Progenitor cell of endocrine pancreas (in vitro differentiated cells): ENCODE results near the gene ZNF280D. TPM values are rescaled to one million over a fixed set of nuclear protein-coding genes. Genes with fewer than 3 reads are reported as not detected.

Source experiments
- DNase-seq: peaks from one replicate; pipeline ENCODE4 v3.0.0; 2021; ENCODE audit warnings: low spot score; ENCODE audit not compliant: unreplicated experiment
- H3K27ac Mint-ChIP-seq: 2 replicates; pipeline ENCODE4 v1.8.0; 2021; ENCODE audit warnings: mild to moderate bottlenecking, moderate library complexity, mixed read lengths
- H3K27me3 Mint-ChIP-seq: 2 replicates; pipeline ENCODE4 v1.8.0; 2021; ENCODE audit warnings: mixed read lengths
- H3K36me3 Mint-ChIP-seq: 2 replicates; pipeline ENCODE4 v1.8.0; 2022; ENCODE audit warnings: mixed read lengths; ENCODE audit not compliant: insufficient read depth
- H3K4me1 Mint-ChIP-seq: 2 replicates; pipeline ENCODE4 v1.8.0; 2021; ENCODE audit warnings: low read depth, mixed read lengths
- H3K4me3 Mint-ChIP-seq: 2 replicates; pipeline ENCODE4 v1.8.0; 2021; ENCODE audit warnings: low read depth, mild to moderate bottlenecking, moderate library complexity, mixed read lengths
- H3K9me3 Mint-ChIP-seq: 2 replicates; pipeline ENCODE4 v1.8.0; 2021; ENCODE audit warnings: low read depth, mixed read lengths
- total RNA-seq: library from RNA; stranded (reverse); gene quantifications from 2 replicates; pipeline ENCODE4 v1.2.1, GENCODE V29; 2021
- TF ChIP-seq, protein P1 (sequence below): fragments of 200-600 bp; sonication (generic); IDR thresholded peaks from one replicate; pipeline ENCODE4 v1.5.0; 2021; ENCODE audit warnings: antibody characterized with exemption, mild to moderate bottlenecking; ENCODE audit not compliant: unreplicated experiment

The ZNF280D gene
- total RNA-seq, 1 donor from 2014 or later: 26.9 TPM

DNA sequence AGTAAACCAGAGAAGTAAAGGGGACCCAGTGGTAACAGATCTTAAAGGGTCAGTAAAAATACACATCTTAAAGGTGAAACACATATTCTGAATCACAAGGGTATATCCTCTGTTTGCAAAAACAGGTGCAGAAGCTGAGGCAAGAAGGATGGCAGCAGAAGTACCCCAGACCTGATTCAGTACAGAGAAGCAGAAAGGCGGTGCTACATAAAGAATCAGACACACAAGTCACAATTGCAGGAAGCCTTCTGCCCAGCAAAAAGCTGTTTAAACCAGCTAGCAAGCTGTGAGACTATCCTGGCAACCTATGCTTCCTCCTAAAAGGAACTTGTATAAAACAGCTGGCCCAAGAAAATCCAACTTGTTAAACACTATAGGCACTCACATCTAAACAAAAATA is 49.4 kb downstream of the ZNF280D start:
- H3K9me3 Mint-ChIP-seq: no peaks in the 10 kb centered on the region
- H3K4me3 Mint-ChIP-seq: no peak overlapping the region
- no peaks in the 10 kb centered on the region for H3K4me1 Mint-ChIP-seq
- TF ChIP-seq, protein P1, sequence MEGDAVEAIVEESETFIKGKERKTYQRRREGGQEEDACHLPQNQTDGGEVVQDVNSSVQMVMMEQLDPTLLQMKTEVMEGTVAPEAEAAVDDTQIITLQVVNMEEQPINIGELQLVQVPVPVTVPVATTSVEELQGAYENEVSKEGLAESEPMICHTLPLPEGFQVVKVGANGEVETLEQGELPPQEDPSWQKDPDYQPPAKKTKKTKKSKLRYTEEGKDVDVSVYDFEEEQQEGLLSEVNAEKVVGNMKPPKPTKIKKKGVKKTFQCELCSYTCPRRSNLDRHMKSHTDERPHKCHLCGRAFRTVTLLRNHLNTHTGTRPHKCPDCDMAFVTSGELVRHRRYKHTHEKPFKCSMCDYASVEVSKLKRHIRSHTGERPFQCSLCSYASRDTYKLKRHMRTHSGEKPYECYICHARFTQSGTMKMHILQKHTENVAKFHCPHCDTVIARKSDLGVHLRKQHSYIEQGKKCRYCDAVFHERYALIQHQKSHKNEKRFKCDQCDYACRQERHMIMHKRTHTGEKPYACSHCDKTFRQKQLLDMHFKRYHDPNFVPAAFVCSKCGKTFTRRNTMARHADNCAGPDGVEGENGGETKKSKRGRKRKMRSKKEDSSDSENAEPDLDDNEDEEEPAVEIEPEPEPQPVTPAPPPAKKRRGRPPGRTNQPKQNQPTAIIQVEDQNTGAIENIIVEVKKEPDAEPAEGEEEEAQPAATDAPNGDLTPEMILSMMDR: no peak
- no peak overlapping the region for H3K27ac Mint-ChIP-seq
- H3K27me3 Mint-ChIP-seq: no peaks in the 10 kb centered on the region
- H3K36me3 Mint-ChIP-seq: no peaks in the 10 kb centered on the region
- DNase-seq: no peak

DNA sequence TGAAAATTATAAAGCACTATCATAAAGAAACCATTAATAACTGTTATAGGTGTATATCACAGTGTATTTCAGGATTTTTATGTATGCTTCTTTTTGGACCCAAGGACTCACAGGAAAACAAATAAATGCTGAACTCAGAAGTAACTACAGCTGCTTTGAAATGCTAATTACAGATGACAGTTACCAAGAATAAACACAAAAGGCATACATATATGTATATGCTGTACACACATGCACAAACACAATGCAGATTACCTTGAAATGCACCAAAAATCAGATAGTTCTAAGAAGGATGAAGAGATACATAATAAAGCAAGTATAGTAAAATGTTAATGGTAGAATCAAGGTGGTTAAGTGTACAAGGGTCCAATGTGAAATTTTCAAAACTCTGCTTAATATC is 52.2 kb downstream of the ZNF280D start:
- H3K36me3 Mint-ChIP-seq: peaks cover 4% of the 10 kb centered on the region
- no peaks in the 10 kb centered on the region for H3K27me3 Mint-ChIP-seq
- DNase-seq: no peak
- no peak overlapping the region for H3K4me3 Mint-ChIP-seq
- TF ChIP-seq, protein P1: no peak
- H3K9me3 Mint-ChIP-seq: no peaks in the 10 kb centered on the region
- H3K27ac Mint-ChIP-seq: no peak overlapping the region
- H3K4me1 Mint-ChIP-seq: no peaks in the 10 kb centered on the region

DNA sequence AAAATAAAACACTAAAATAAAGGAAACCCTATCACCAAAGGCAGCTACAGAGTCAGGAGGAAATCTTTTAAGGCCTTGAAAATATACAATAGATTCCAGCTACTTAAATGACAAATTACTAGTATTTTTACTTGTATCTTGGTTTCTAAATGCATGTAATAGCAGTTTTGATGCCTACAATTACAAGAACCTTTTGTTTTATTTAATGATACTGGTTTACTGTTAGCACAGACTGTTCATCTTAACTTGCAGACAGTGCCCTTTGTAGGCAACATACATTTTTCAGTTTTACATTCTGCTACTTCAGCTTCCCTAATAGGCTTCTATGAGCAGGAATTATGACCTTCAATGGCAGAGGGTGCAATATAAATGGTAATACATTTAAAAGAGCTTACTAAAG is 54.1 kb downstream of the ZNF280D start:
- Mint-ChIP-seq H3K27me3 (no peaks in the 10 kb centered on the region), H3K4me1 (peaks cover 6% of the 10 kb centered on the region), H3K27ac (no peak overlapping the region)

DNA sequence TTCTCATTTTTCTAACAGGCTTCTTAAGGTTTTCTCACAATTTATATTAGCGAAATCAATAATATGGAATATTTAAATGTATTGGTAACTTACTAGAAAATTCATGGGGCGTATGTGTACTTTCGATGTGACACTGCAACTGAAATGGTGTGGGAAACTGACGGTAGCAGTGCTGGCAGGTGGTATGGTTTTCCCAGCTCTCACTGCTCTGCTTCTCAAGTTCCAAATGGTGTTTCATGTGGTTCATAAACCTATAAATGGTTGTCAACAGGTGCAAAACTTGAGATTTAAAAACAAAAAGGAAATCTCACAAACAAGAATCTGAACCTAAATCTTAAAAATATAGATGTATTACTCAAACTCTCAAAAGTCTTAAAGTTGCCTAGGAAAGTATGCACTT is 54.7 kb downstream of the ZNF280D start:
- Mint-ChIP-seq H3K9me3 (no peaks in the 10 kb centered on the region), H3K36me3 (peaks cover 4% of the 10 kb centered on the region), H3K4me3 (no peak overlapping the region), H3K4me1 (peaks cover 6% of the 10 kb centered on the region), H3K27ac (no peak overlapping the region), H3K27me3 (no peaks in the 10 kb centered on the region)
- TF ChIP-seq, protein P1: no peak
- DNase-seq: no peak

More for the DNA sequence above, 54.1 kb downstream of the ZNF280D start:
- no peak for DNase-seq
- TF ChIP-seq, protein P1: no peak
- Mint-ChIP-seq H3K9me3 (no peaks in the 10 kb centered on the region), H3K36me3 (peaks cover 4% of the 10 kb centered on the region), H3K4me3 (no peak overlapping the region)

DNA sequence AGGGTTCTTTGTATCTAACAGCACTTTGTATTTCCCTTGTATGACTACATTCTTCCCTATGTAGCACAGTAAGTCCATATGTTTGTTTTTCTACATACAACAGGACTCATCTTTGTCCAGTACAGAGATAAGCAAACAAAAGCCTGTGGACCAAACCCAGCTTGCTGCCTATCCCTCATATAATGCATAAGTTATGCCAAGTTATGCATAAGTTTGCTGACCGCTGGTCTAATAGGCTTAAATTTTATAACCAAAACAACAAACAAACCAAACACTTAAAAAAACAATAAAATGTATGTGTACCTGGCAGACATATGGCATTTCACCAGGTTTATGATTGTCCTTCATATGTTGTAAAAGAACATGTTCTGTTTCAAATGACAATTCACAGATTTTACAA is 56.0 kb downstream of the ZNF280D start:
- Mint-ChIP-seq H3K4me3 (no peak overlapping the region), H3K4me1 (peaks cover 6% of the 10 kb centered on the region), H3K27ac (no peak overlapping the region), H3K36me3 (peaks cover 4% of the 10 kb centered on the region), H3K27me3 (no peaks in the 10 kb centered on the region), H3K9me3 (no peaks in the 10 kb centered on the region)
- TF ChIP-seq, protein P1: no peak
- DNase-seq: no peak
